ENCODE results near the gene TMEM222. TPM values are rescaled to one million over a fixed set of nuclear protein-coding genes. Genes with fewer than 3 reads are reported as not detected.

Gene TMEM222
- total RNA-seq, 2 experiments from 2014 or later, result 22.0 to 25.4 TPM

DNA sequence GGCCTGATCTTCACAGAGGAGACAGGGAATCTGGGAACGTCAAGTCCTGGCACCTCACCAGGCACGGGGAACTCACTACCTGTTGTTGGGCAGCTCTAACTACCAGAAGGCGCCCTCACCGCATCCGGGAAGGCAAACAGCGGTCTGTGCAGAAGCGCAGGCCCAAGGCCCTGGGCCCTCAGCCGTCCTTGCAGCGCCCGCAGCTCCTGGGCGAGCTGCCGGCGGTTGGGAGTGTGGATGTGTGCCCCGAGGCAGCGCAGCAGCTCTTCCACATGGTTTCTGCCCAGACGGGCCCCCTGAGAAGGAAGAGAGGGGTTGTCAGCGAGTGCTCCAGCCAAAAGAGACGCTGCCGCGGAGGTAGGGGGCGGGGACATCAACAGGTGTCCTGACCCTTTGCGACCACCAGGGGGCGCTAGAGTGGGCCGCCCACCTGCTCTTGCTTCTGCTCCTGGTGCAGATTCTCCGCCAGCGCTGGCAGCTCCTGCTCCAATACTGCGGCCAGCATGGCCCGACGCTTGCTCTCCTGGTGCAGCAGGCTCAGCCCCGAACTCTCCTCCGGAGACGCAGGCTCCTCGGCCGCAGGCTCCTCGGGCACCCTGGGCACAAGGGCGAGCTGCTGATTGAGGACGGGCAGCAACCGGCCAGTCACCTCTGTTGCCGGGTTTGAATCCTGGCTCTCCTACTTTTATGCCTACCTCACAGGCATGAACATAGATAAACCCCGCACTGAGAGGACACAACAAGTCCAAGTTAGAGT is 35.5 kb downstream of the TMEM222 start:
- Mint-ChIP-seq H3K4me1 (ENCODE audit: low read depth) (peaks cover 44% of the 10 kb centered on the region), H3K27ac (peak overlapping the region; percentile 90), H3K4me3 (peak overlapping the region; percentile 75), H3K9me3 (no peaks in the 10 kb centered on the region), H3K27me3 (peaks cover 2% of the 10 kb centered on the region), H3K36me3 (ENCODE audit: low read depth) (peaks cover 2% of the 10 kb centered on the region)
- DNase-seq (peak; percentile 89), ATAC-seq (peak; percentile 67)
- ChIA-PET POLR2A (interaction anchor here (0.6 to 6.7 kb wide), 14 partner anchors 8 to 60 kb away, joined by 3 to 61 read pairs (median 4); partner anchors contain the start of genes CD164L2, MAP3K6 and SYTL1), CTCF (interaction anchor here (0.6 to 8.9 kb wide), 32 partner anchors 8 to 307 kb away, joined by 3 to 91 read pairs (median 5); partner anchors contain the start of genes CD164L2, FCN3, GPR3 and MAP3K6)
- TF ChIP-seq, protein P1, sequence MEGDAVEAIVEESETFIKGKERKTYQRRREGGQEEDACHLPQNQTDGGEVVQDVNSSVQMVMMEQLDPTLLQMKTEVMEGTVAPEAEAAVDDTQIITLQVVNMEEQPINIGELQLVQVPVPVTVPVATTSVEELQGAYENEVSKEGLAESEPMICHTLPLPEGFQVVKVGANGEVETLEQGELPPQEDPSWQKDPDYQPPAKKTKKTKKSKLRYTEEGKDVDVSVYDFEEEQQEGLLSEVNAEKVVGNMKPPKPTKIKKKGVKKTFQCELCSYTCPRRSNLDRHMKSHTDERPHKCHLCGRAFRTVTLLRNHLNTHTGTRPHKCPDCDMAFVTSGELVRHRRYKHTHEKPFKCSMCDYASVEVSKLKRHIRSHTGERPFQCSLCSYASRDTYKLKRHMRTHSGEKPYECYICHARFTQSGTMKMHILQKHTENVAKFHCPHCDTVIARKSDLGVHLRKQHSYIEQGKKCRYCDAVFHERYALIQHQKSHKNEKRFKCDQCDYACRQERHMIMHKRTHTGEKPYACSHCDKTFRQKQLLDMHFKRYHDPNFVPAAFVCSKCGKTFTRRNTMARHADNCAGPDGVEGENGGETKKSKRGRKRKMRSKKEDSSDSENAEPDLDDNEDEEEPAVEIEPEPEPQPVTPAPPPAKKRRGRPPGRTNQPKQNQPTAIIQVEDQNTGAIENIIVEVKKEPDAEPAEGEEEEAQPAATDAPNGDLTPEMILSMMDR (IDR thresholded peaks at IDR 0.05), result peak; percentile 99
- intact Hi-C loops (cut with micrococcal nuclease), result no loop called here

DNA sequence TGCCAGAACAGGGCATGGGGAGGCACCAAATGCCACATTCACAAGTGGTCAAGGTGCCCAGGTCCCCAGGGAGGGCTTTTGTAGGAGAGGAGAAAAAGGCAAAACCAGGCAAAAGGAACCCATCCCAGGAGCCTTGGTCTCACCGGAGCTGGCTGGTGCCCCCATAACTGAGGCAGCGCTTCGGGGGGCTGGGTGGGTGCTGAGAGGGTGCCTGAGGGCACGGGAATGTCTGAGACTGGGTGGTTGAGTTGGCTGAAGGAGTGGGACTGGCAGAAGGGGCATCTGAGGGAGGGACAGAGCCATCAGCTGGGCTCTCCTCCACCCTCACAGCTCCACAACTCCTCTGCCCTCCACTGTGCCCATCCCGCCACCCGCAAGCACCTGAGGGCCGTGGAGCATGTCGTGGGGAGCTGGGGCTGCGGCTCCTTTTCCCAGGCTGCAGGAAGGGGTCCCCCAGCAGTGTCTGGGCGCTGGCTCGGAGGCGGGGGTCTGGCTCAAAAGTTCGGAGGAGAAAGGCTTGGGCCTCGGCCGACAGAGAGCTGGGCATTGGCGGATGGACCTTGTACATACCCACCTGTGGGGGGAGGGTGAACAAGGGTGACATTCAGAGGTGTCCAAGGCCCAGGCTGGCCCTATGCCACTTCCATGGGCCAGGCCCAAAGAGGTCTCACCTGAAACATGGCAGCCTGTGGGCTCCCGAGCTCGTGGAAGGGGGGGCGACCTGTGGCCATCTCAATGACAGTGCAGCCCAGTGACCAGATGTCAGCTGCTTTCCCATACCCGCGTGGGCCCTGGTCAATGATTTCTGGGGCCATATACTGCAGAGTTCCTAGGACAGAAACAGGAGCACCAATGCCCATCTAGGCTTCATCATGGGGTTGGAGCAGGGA is 36.3 kb downstream of the TMEM222 start:
- intact Hi-C loops (cut with micrococcal nuclease), result no loop called here
- peaks cover 2% of the 10 kb centered on the region for H3K27me3 Mint-ChIP-seq
- no peak for DNase-seq
- H3K9me3 Mint-ChIP-seq, result no peaks in the 10 kb centered on the region
- peaks cover 44% of the 10 kb centered on the region for H3K4me1 Mint-ChIP-seq (ENCODE audit: low read depth)
- ChIA-PET CTCF (interaction anchor here (0.6 to 8.9 kb wide), 25 partner anchors 9 to 306 kb away, joined by 3 to 91 read pairs (median 5); partner anchors contain the start of genes CD164L2, GPR3, MAP3K6 and SYTL1), POLR2A (interaction anchor here (0.6 to 6.7 kb wide), 8 partner anchors 8 to 61 kb away, joined by 3 to 61 read pairs (median 6); partner anchors contain the start of genes CD164L2, MAP3K6 and SYTL1)
- TF ChIP-seq, protein P1 (IDR thresholded peaks at IDR 0.05), result no peak
- H3K36me3 Mint-ChIP-seq (ENCODE audit: low read depth), result peaks cover 2% of the 10 kb centered on the region
- no peak overlapping the region for H3K4me3 Mint-ChIP-seq
- no peak overlapping the region for H3K27ac Mint-ChIP-seq
- ATAC-seq, result no peak

DNA sequence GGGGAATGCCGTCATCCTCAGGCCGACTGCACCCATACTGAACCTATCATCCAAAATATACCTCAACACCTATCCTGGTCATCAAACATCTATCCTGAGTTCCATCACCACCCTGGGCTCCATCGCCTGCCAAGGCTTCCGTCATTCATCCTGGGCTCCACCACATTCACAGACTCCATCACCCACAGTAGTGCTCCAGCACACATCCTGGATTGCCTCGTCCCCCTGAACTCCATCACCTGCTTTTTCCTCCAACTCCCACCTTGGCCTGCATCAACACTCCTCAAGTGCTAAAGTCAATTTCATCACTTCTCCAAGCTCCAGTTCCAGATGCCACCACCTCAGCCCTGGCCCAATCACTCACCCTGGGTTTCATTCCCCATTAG is 37.0 kb downstream of the TMEM222 start:
- H3K4me3 Mint-ChIP-seq, result peak overlapping the region; percentile 9
- intact Hi-C loops (cut with micrococcal nuclease), result no loop called here
- H3K27me3 Mint-ChIP-seq, result peaks cover 2% of the 10 kb centered on the region
- POLR2A ChIA-PET, result interaction anchor here (0.6 to 1.6 kb wide), 3 partner anchors 10 to 59 kb away, joined by 3 to 7 read pairs (median 3); no protein-coding TSS in a partner anchor
- peaks cover 2% of the 10 kb centered on the region for H3K36me3 Mint-ChIP-seq (ENCODE audit: low read depth)
- DNase-seq, result no peak
- H3K4me1 Mint-ChIP-seq (ENCODE audit: low read depth), result peaks cover 44% of the 10 kb centered on the region
- CTCF ChIA-PET, result interaction anchor here (3.2 to 8.9 kb wide), 8 partner anchors 10 to 59 kb away, joined by 16 to 91 read pairs (median 56); partner anchors contain the start of genes CD164L2, GPR3, MAP3K6 and SYTL1
- H3K27ac Mint-ChIP-seq, result no peak overlapping the region
- H3K9me3 Mint-ChIP-seq, result no peaks in the 10 kb centered on the region
- TF ChIP-seq, protein P1 (IDR thresholded peaks at IDR 0.05), result no peak
- ATAC-seq, result no peak

DNA sequence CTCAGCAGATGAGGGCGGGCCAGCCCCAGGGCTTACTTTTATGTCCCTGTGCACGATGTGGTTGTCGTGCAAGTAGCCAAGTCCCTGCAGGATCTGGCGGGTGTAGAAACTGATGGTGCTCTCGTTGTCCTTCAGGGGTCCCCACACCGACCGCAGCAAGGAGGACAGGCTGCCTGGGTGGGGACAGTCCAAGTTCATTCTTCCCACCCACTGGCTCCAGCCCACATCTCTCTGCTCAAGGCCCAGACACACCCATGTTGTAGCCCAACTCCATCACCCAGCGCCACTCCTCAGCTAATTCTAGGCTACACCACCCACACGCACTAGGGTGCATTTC is 37.8 kb downstream of the TMEM222 start:
- CTCF ChIA-PET, result interaction anchor here (3.2 to 8.9 kb wide), 4 partner anchors 11 to 60 kb away, joined by 16 to 85 read pairs (median 54); partner anchors contain the start of gene CD164L2
- intact Hi-C loops (cut with micrococcal nuclease), result no loop called here
- H3K4me1 Mint-ChIP-seq (ENCODE audit: low read depth), result peaks cover 44% of the 10 kb centered on the region

More for the DNA sequence above, 37.8 kb downstream of the TMEM222 start:
- POLR2A ChIA-PET, result interaction anchor here (0.6 to 0.7 kb wide), 3 partner anchors 11 to 359 kb away, joined by 3 to 4 read pairs (median 3); no protein-coding TSS in a partner anchor
- peaks cover 2% of the 10 kb centered on the region for H3K27me3 Mint-ChIP-seq
- no peak for DNase-seq
- H3K4me3 Mint-ChIP-seq, result peak overlapping the region; percentile 60
- peak; percentile 7 for ATAC-seq
- no peaks in the 10 kb centered on the region for H3K9me3 Mint-ChIP-seq
- H3K27ac Mint-ChIP-seq, result no peak overlapping the region
- TF ChIP-seq, protein P1 (IDR thresholded peaks at IDR 0.05), result no peak
- peaks cover 2% of the 10 kb centered on the region for H3K36me3 Mint-ChIP-seq (ENCODE audit: low read depth)

All from activated CD8-positive, alpha-beta T cell treated with anti-CD3 and anti-CD28 coated beads for 36 hours (primary cell).